Measurements from ENCODE around the gene CLTB.

Gene CLTB

GRCh38 chr5:176382721-176383120 is 33.6 kb downstream of the CLTB start:
- no peak for DNase-seq (ENCODE audit: low read depth)

GRCh38 chr5:176381979-176382378 is 34.4 kb downstream of the CLTB start:
- no peak for DNase-seq (ENCODE audit: low read depth)

- DNase-seq (ENCODE audit: low read depth): no peak
Measured at GRCh38 chr5:176381423-176381822, 34.9 kb downstream of the CLTB start.

- no peak for DNase-seq (ENCODE audit: low read depth)
Measured at GRCh38 chr5:176379881-176380280, 36.5 kb downstream of the CLTB start.

- DNase-seq (ENCODE audit: low read depth): no peak
Measured at GRCh38 chr5:176373100-176373818, 43.1 kb downstream of the CLTB start.

- DNase-seq (ENCODE audit: low read depth): no peak
Measured at GRCh38 chr5:176371621-176372539, 44.5 kb downstream of the CLTB start.

- no peak for DNase-seq (ENCODE audit: low read depth)
Measured at GRCh38 chr5:176369934-176370711, 46.2 kb downstream of the CLTB start.

GRCh38 chr5:176368726-176369125 is 47.6 kb downstream of the CLTB start:
- no peak for DNase-seq (ENCODE audit: low read depth)

GRCh38 chr5:176366232-176366894 is 50.0 kb downstream of the CLTB start:
- no peak for DNase-seq (ENCODE audit: low read depth)

GRCh38 chr5:176365351-176366231 is 50.7 kb downstream of the CLTB start, which contains the start of gene ARL10:
ARL10 (plus strand) TSS chr5:176365487; CDS start chr5:176365564, 77 bp downstream.
- DNase-seq (ENCODE audit: low read depth): no peak

- DNase-seq (ENCODE audit: low read depth): no peak
Measured at GRCh38 chr5:176364765-176365350, 51.5 kb downstream of the CLTB start.

GRCh38 chr5:176362233-176362490 is 54.2 kb downstream of the CLTB start:
- no peak for DNase-seq (ENCODE audit: low read depth)

GRCh38 chr5:176361437-176362232 is 54.7 kb downstream of the CLTB start, which contains the start of gene KIAA1191:
KIAA1191 (minus strand) TSS chr5:176361764; CDS start chr5:176359508, 2,256 bp downstream.
- peak; percentile 79 for DNase-seq (ENCODE audit: low read depth)

- DNase-seq (ENCODE audit: low read depth): no peak
Measured at GRCh38 chr5:176360894-176361436, 55.4 kb downstream of the CLTB start.

GRCh38 chr5:176359658-176360057 is 56.7 kb downstream of the CLTB start:
- DNase-seq (ENCODE audit: low read depth): no peak

GRCh38 chr5:176356179-176356566 is 60.2 kb downstream of the CLTB start:
- DNase-seq (ENCODE audit: low read depth): no peak

GRCh38 chr5:176355400-176356178 is 60.8 kb downstream of the CLTB start:
- no peak for DNase-seq (ENCODE audit: low read depth)

GRCh38 chr5:176353533-176353932 is 62.8 kb downstream of the CLTB start:
- no peak for DNase-seq (ENCODE audit: low read depth)
